GM23338 (cell line): ENCODE data around the gene LRRC75B. TPM values are rescaled to one million over a fixed set of nuclear protein-coding genes. Genes with fewer than 3 reads are reported as not detected.

Experiments
- ATAC-seq: fragments of 200-7000 bp; cut with Tn5 transposase; 3 replicates; pipeline ENCODE4 v1.9.1; 2020
- DNase-seq: peaks from one replicate; pipeline ENCODE4 v3.0.0-alpha.2; 2015; ENCODE audit warnings: low spot score
- H2AFZ ChIP-seq: fragments of 200-600 bp; sonication (generic); 2 replicates; pipeline ENCODE4 v1.8.0; 2016; ENCODE audit warnings: antibody characterized with exemption, mild to moderate bottlenecking, moderate library complexity
- H3F3A ChIP-seq: fragments of 200-600 bp; sonication (generic); replicated peaks from 2 replicates; pipeline ENCODE4 v1.8.0; 2017; ENCODE audit warnings: antibody characterized with exemption, mixed run types, low read depth
- H3K27ac ChIP-seq: fragments of 200-600 bp; sonication (generic); 2 replicates; pipeline ENCODE4 v1.6.1; 2016; ENCODE audit warnings: low read depth
- H3K27me3 ChIP-seq: fragments of 200-600 bp; sonication (generic); 2 replicates; pipeline ENCODE4 v1.8.0; 2016; ENCODE audit warnings: mild to moderate bottlenecking, mixed run types, moderate library complexity; ENCODE audit not compliant: insufficient read depth
- H3K36me3 ChIP-seq: fragments of 200-600 bp; sonication (generic); 2 replicates; pipeline ENCODE4 v1.8.0; 2016; ENCODE audit warnings: mild to moderate bottlenecking; ENCODE audit not compliant: insufficient read depth
- H3K4me1 ChIP-seq: fragments of 200-600 bp; sonication (generic); 2 replicates; pipeline ENCODE4 v1.8.0; 2016; ENCODE audit warnings: mild to moderate bottlenecking, moderate library complexity; ENCODE audit not compliant: insufficient read depth
- H3K4me2 ChIP-seq: fragments of 200-600 bp; sonication (generic); 2 replicates; pipeline ENCODE4 v1.7.1; 2017; ENCODE audit warnings: mixed run types
- H3K4me3 ChIP-seq: fragments of 200-600 bp; sonication (generic); 2 replicates; pipeline ENCODE4 v1.6.1; 2016; ENCODE audit warnings: mixed run types
- H3K79me2 ChIP-seq: fragments of 200-600 bp; sonication (generic); replicated peaks from 2 replicates; pipeline ENCODE4 v1.8.0; 2017; ENCODE audit warnings: mild to moderate bottlenecking; ENCODE audit not compliant: insufficient read depth
- H3K9me2 ChIP-seq: fragments of 200-600 bp; sonication (generic); 2 replicates; pipeline ENCODE4 v1.8.0; 2017; ENCODE audit not compliant: insufficient read depth
- H4K20me1 ChIP-seq: fragments of 200-600 bp; sonication (generic); replicated peaks from 2 replicates; pipeline ENCODE4 v1.8.0; 2017; ENCODE audit warnings: mild to moderate bottlenecking; ENCODE audit not compliant: insufficient read depth
- H3K27ac Mint-ChIP-seq: 2 replicates; pipeline ENCODE4 v1.8.0; 2020; ENCODE audit warnings: inconsistent platforms, mild to moderate bottlenecking, moderate library complexity, mixed read lengths
- H3K27me3 Mint-ChIP-seq: 3 replicates; pipeline ENCODE4 v1.8.0; 2022; ENCODE audit warnings: low read depth, mild to moderate bottlenecking, moderate library complexity, mixed read lengths, inconsistent platforms; ENCODE audit not compliant: insufficient read depth, poor library complexity
- H3K36me3 Mint-ChIP-seq: 3 replicates; pipeline ENCODE4 v1.8.0; 2021; ENCODE audit warnings: low read depth, mild to moderate bottlenecking, inconsistent platforms, moderate library complexity, mixed read lengths
- H3K4me1 Mint-ChIP-seq: 3 replicates; pipeline ENCODE4 v1.8.0; 2020; ENCODE audit warnings: mild to moderate bottlenecking, inconsistent platforms, mixed read lengths
- H3K4me3 Mint-ChIP-seq: 3 replicates; pipeline ENCODE4 v1.8.0; 2021; ENCODE audit warnings: moderate library complexity, mild to moderate bottlenecking, inconsistent platforms, mixed read lengths
- H3K9me3 Mint-ChIP-seq: 3 replicates; pipeline ENCODE4 v1.8.0; 2020; ENCODE audit warnings: moderate library complexity, mild to moderate bottlenecking, inconsistent platforms, mixed read lengths
- CREB1 ChIP-seq: fragments of 250-450 bp; sonication (Bioruptor Pico); IDR thresholded peaks from 2 replicates; pipeline ENCODE4 v1.5.0; 2020; ENCODE audit warnings: low read depth, mild to moderate bottlenecking, moderate library complexity
- ETS1 ChIP-seq: IDR thresholded peaks from 2 replicates; pipeline ENCODE4 v1.6.1; 2016; ENCODE audit warnings: antibody characterized with exemption
- EZH2 ChIP-seq: fragments of 200-600 bp; sonication (generic); IDR thresholded peaks from one replicate; pipeline ENCODE4 v1.8.0; 2017; ENCODE audit warnings: antibody characterized with exemption, mild to moderate bottlenecking, low read depth; ENCODE audit not compliant: unreplicated experiment
- EZH2phosphoT487 ChIP-seq: fragments of 200-600 bp; sonication (generic); IDR thresholded peaks from one replicate; pipeline ENCODE4 v1.8.1; 2018; ENCODE audit warnings: antibody characterized with exemption; ENCODE audit not compliant: unreplicated experiment
- JUNB ChIP-seq: IDR thresholded peaks from one replicate; pipeline ENCODE4 v1.6.1; 2016; ENCODE audit warnings: antibody characterized with exemption; ENCODE audit not compliant: unreplicated experiment
- POLR2AphosphoS5 ChIP-seq: IDR thresholded peaks from 2 replicates; pipeline ENCODE4 v1.6.1; 2016; ENCODE audit warnings: antibody characterized with exemption, low read depth
- STAT1 ChIP-seq: IDR thresholded peaks from one replicate; pipeline ENCODE4 v1.6.1; 2016; ENCODE audit warnings: antibody characterized with exemption; ENCODE audit not compliant: unreplicated experiment
- ZNF114 ChIP-seq: fragments of 250-450 bp; sonication (Bioruptor Pico); IDR thresholded peaks from 2 replicates; pipeline ENCODE4 v1.5.0; 2020; ENCODE audit warnings: mild to moderate bottlenecking, moderate library complexity
- ZNF462 ChIP-seq: fragments of 250-450 bp; sonication (Bioruptor Pico); IDR thresholded peaks from 2 replicates; pipeline ENCODE4 v1.5.0; 2020; ENCODE audit warnings: mild to moderate bottlenecking, moderate library complexity
- polyA plus RNA-seq: library from polyadenylated mRNA; unstranded; fragments of >200 nt; fragmentation: Nextera tagmentation; extraction: Ambion mirVana; gene quantifications from 2 replicates; pipeline ENCODE4 v1.2.1, GENCODE V29; 2016
- total RNA-seq: library from RNA; depleted of rRNA; stranded (reverse); fragments of >200 nt; shearing (Covaris generic); gene quantifications from 2 replicates; pipeline ENCODE4 v1.2.3, GENCODE V29; 2014
- TF ChIP-seq, protein P1 (sequence below): IDR thresholded peaks from one replicate; pipeline ENCODE4 v1.6.1; 2018; ENCODE audit warnings: antibody characterized with exemption; ENCODE audit not compliant: unreplicated experiment

LRRC75B gene
- total and polyA plus RNA-seq, 2 experiments from 2014 or later = 17.6 to 22.1 TPM

DNA sequence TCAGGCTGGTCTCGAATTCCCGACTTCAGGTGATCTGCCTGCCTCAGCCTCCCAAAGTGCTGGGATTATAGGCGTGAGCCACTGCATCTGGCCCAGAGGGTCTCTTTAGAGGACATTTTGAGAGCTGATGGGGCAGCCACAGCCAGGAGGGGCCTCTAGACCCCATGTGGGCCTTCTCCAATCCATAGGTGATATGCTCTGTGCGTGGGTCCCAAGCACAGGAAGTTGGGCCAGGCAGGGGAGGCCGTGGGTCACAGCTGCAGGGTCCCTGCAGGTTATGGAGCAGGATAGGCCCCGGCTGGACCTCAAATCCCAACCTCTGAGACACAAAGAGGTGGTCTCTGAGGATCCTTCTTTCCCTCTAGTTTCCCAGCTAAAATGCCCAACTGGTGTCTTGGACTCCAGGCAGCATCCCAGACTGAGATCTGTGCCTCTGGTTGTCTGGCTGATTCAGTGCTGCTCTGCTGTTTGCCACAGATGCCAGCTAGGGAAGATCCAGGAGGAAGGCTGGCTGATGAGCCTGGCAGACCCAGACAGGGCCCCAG lies 1.5 kb downstream of the LRRC75B start:
- Histone ChIP-seq H4K20me1 (no peaks in the 10 kb centered on the region), H3K4me2 (no peak overlapping the region), H3K9me2 (no peaks in the 10 kb centered on the region), H3K4me3 (no peak overlapping the region), H2AFZ (no peak overlapping the region), H3K4me1 (peaks cover 7% of the 10 kb centered on the region; the same call in 1 of the 2 replicates), H3K79me2 (no peaks in the 10 kb centered on the region), H3K27me3 (no peaks in the 10 kb centered on the region), H3F3A (no peaks in the 10 kb centered on the region), H3K36me3 (no peaks in the 10 kb centered on the region), H3K27ac (no peak overlapping the region)
- ATAC-seq (no peak), DNase-seq (no peak)
- peaks cover 18% of the 10 kb centered on the region for H3K4me1 Mint-ChIP-seq
- no peaks in the 10 kb centered on the region for H3K9me3 Mint-ChIP-seq
- H3K4me3 Mint-ChIP-seq = no peak overlapping the region
- TF ChIP-seq ZNF114 = no peak
- no peak for TF ChIP-seq ZNF462 (CRISPR knock-in tag)
- TF ChIP-seq STAT1 = no peak
- TF ChIP-seq, protein P1, sequence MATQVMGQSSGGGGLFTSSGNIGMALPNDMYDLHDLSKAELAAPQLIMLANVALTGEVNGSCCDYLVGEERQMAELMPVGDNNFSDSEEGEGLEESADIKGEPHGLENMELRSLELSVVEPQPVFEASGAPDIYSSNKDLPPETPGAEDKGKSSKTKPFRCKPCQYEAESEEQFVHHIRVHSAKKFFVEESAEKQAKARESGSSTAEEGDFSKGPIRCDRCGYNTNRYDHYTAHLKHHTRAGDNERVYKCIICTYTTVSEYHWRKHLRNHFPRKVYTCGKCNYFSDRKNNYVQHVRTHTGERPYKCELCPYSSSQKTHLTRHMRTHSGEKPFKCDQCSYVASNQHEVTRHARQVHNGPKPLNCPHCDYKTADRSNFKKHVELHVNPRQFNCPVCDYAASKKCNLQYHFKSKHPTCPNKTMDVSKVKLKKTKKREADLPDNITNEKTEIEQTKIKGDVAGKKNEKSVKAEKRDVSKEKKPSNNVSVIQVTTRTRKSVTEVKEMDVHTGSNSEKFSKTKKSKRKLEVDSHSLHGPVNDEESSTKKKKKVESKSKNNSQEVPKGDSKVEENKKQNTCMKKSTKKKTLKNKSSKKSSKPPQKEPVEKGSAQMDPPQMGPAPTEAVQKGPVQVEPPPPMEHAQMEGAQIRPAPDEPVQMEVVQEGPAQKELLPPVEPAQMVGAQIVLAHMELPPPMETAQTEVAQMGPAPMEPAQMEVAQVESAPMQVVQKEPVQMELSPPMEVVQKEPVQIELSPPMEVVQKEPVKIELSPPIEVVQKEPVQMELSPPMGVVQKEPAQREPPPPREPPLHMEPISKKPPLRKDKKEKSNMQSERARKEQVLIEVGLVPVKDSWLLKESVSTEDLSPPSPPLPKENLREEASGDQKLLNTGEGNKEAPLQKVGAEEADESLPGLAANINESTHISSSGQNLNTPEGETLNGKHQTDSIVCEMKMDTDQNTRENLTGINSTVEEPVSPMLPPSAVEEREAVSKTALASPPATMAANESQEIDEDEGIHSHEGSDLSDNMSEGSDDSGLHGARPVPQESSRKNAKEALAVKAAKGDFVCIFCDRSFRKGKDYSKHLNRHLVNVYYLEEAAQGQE = no peak
- TF ChIP-seq POLR2AphosphoS5 = no peak
- no peak for TF ChIP-seq EZH2phosphoT487
- TF ChIP-seq JUNB = no peak
- TF ChIP-seq EZH2 = no peak
- TF ChIP-seq ETS1 = no peak
- TF ChIP-seq CREB1 (CRISPR knock-in tag) = no peak
- peaks cover 10% of the 10 kb centered on the region for H3K27me3 Mint-ChIP-seq
- H3K27ac Mint-ChIP-seq = no peak overlapping the region
- no peaks in the 10 kb centered on the region for H3K36me3 Mint-ChIP-seq
